ENCODE data around the gene TRIP10.
A peak's percentile ranks its signal among the peaks of the same experiment; 100 is the strongest.

TRIP10 gene

DNA sequence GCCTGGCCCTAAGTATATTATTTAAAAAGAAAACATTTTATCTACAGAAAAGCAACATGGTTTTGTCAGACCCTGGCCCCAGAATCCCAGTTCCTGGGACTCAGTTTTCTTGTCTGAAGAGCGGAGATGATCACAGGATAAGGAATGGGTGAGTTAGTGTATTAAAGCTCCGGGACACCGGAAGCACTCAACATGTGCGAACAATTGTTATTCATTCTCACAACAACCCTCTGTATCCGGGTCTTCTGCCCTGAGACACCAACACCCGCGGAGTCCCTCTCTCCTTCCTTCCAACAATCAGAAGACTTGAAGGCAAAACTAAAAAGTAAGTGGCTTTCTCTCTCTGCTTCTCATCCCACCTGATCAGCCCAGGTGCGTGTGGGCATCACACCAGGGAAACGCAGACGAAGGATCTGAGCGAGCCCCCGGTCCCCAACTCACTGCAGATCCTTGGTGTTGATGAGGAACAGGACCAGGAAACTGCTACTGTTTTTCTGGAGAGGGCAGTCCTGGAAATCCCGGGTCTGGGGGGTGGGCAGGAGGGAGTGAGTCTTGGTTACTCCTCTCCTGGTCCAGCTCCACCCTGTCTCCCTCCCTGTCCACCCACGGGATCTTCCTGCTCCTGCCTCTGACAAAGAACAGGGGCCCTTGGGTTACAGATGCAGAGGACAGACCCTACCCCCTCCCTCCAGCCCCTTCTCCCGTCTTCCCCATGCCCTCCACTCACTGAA, 4.1 kb upstream of the TRIP10 start:
- H3K27me3 ChIP-seq (ENCODE audit: insufficient read depth, low read length), result no peaks in the 10 kb centered on the region
- no peaks in the 10 kb centered on the region for H3K9me3 ChIP-seq (ENCODE audit: low read length)
- peaks cover 21% of the 10 kb centered on the region for H3K4me1 ChIP-seq (ENCODE audit: insufficient read depth, low read length)
- H2AFZ ChIP-seq (ENCODE audit: low read depth, low read length), result no peak overlapping the region
- H3K36me3 ChIP-seq (ENCODE audit: insufficient read depth, low read length), result no peaks in the 10 kb centered on the region
- no peak overlapping the region for H3K4me3 ChIP-seq (ENCODE audit: low read length)

DNA sequence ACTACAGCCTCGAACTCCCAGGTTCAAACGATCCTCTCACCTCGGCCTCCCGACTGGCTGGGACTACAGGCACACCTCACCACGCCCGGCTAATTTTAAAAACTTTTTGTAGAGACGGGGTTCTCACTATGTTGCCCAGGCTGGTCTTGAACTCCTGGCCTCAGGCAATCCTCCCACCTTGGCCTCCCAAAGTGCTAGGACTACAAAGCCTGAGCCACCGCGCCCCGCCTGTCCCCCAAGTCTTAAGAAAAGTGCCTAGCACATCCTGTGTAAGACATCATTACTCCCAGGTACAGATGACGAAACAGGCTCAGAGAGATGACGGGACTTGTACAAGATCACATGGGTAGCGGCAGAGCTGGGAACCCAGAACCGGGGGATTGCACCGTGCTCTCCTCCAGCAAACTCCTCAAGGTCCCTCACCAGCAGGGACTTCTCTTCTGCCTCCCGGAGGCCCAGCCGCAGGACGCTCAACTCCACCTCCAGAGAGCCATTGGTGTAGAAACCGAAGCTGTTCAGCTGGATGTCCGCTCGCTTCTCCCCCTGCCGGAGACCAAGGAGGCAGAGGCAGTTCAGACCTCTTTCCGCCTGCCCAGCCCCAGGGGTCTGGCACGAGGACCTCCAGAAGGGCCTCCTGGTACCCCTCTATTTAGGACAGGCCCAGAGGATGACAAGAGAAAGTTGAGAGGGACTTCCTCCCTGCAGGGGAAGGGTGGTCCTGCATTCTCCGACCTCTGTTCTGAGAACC, 3.1 kb upstream of the TRIP10 start:
- H3K4me1 ChIP-seq (ENCODE audit: insufficient read depth, low read length), result peaks cover 29% of the 10 kb centered on the region
- H3K27me3 ChIP-seq (ENCODE audit: insufficient read depth, low read length), result no peaks in the 10 kb centered on the region
- no peaks in the 10 kb centered on the region for H3K36me3 ChIP-seq (ENCODE audit: insufficient read depth, low read length)
- H3K9me3 ChIP-seq (ENCODE audit: low read length), result no peaks in the 10 kb centered on the region
- peak overlapping the region; percentile 82 for H3K4me3 ChIP-seq (ENCODE audit: low read length)
- H2AFZ ChIP-seq (ENCODE audit: low read depth, low read length), result peak overlapping the region; percentile 75

DNA sequence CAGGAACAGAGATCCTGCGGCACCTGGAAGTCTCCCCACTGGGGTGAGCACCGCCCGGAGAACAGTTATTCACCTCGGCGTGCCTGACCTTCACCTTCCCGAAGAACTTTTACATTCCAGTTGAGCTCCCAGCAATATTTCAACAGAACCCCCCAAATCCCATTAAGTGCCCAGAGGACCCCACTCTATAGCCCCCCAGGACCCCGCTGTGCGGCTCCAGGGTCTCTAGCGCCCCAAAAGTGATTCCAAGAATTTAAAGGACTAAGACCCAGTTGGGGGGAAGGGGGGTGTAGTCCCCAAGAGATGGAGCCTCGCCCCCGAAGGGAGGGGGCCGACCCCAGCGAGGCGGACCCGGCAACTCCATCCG, 2.6 kb upstream of the TRIP10 start:
- no peaks in the 10 kb centered on the region for H3K9me3 ChIP-seq (ENCODE audit: low read length)

DNA sequence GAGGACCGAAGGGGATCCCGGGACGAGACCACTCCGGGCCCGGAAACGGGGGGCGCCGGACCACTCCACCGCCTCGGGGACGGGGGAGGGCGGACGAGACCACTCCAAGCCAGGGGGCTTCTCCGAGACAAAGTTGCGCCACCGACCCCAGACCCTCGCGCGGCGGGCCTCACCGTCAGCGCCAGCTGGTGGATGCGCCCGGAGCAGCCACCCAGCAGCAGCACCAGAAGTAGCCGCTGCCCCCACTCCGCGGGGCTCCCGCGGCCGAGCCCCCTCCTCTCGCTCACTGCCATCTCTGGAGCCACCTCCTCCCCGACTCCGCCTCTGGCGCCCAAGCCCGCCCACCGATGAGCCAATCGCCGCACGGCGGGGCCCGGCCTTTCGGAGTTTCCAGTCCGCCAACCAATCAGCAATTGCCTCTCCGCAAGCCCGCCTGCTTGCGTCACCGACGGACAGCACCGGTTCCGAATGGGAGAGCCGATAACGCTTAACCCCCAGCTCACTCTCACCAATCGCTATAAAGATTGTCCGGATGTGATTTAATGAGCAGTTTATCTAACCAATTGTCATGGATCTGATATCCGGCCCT, 2.1 kb upstream of the TRIP10 start, which contains the start of gene GPR108:
GPR108 (minus strand) TSS at position 297 of the 589 bp plus-strand sequence; CDS start at position 293, 4 bp downstream.
- Histone ChIP-seq H3K36me3 (ENCODE audit: insufficient read depth, low read length) (no peaks in the 10 kb centered on the region), H3K27me3 (ENCODE audit: insufficient read depth, low read length) (no peaks in the 10 kb centered on the region), H2AFZ (ENCODE audit: low read depth, low read length) (peak within 1 kb of the TSS; percentile 75), H3K9me3 (ENCODE audit: low read length) (no peaks in the 10 kb centered on the region), H3K4me3 (ENCODE audit: low read length) (peak within 1 kb of the TSS; percentile 82), H3K4me1 (ENCODE audit: insufficient read depth, low read length) (peaks cover 29% of the 10 kb centered on the region)

More for the DNA sequence above, 2.6 kb upstream of the TRIP10 start:
- Histone ChIP-seq H2AFZ (ENCODE audit: low read depth, low read length) (peak overlapping the region; percentile 75), H3K36me3 (ENCODE audit: insufficient read depth, low read length) (no peaks in the 10 kb centered on the region), H3K4me3 (ENCODE audit: low read length) (peak overlapping the region; percentile 82), H3K4me1 (ENCODE audit: insufficient read depth, low read length) (peaks cover 29% of the 10 kb centered on the region), H3K27me3 (ENCODE audit: insufficient read depth, low read length) (no peaks in the 10 kb centered on the region)

DNA sequence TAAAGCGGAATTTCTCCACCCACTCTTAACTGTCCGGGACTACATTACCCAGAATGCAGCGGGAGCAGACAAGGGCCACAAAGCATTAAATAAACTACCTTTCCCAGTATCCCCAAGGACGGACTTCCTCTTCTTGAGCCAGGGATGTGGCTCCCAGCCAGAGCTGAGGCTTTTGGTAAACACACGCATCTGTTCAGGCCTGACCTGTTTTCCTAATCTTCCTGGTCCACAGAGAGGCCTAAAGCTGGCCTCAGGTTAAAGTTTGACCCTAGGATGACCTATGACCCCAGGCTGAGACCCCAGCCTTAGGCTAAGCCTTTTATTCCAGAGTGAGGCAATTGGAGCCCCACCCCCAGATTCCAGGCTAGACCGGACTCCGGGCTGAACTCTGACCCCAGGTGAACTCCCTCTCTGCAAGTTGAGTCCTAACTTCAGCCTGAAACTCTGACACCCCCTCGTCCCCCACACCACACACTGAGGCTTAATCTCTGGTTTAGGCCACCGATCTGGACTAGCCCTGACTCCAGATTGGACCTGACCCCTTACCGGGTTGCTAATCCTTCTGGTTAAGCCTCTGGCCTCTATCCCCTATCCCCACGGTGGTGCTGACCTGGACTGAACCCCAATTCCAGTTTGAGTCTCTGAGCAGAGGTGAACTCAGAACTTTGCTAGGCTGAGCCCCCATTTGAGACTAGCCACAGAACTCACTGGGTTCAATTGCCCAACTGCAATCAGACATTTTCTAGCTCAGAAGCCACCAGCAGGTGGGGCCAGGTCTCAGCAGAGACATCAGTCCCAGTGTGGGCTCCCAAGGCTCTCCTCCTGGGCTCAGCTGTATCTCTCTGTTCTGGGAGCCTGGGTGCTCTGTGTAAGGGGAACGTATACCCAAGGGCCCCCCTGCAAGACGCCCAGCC, 1.4 kb upstream of the TRIP10 start:
- no peaks in the 10 kb centered on the region for H3K36me3 ChIP-seq (ENCODE audit: insufficient read depth, low read length)
- no peaks in the 10 kb centered on the region for H3K9me3 ChIP-seq (ENCODE audit: low read length)
- peaks cover 35% of the 10 kb centered on the region for H3K4me1 ChIP-seq (ENCODE audit: insufficient read depth, low read length)
- peak overlapping the region; percentile 46 for H3K4me3 ChIP-seq (ENCODE audit: low read length)
- no peaks in the 10 kb centered on the region for H3K27me3 ChIP-seq (ENCODE audit: insufficient read depth, low read length)
- peak overlapping the region; percentile 33 for H2AFZ ChIP-seq (ENCODE audit: low read depth, low read length)

DNA sequence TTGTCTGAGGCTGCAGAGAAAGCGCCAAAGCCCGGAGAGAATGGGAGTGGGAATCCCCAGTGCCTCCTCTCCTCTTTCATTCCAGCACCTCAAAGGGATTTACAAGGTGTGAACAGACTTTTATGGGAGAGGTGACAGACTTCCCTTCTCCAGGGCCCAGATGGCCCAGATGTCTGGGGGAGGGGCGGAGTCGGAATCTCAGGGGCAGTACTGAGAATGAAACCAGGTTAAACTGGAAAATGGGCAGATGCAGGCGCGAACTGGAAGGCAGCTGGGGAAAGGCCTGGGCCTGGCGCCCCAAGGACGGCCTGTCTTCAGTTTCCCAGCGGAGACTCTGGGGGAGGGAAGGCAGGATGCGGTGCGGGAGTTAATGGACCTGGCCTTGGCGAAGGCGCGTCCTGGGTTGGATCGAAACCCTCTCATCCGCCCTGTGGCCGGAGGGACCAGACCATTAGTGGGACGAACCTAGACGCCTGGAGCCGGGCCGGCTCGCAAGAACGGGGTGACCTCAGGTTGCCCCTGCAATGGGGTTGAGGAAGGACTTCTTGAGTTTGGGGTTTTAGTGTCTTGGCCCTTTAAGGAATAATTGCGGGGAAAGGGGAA, 592 bp upstream of the TRIP10 start:
- peaks cover 41% of the 10 kb centered on the region for H3K4me1 ChIP-seq (ENCODE audit: insufficient read depth, low read length)
- H2AFZ ChIP-seq (ENCODE audit: low read depth, low read length), result peak overlapping the region; percentile 33
- no peaks in the 10 kb centered on the region for H3K27me3 ChIP-seq (ENCODE audit: insufficient read depth, low read length)
- peak overlapping the region; percentile 34 for H3K4me3 ChIP-seq (ENCODE audit: low read length)
- no peaks in the 10 kb centered on the region for H3K36me3 ChIP-seq (ENCODE audit: insufficient read depth, low read length)
- H3K9me3 ChIP-seq (ENCODE audit: low read length), result no peaks in the 10 kb centered on the region

DNA sequence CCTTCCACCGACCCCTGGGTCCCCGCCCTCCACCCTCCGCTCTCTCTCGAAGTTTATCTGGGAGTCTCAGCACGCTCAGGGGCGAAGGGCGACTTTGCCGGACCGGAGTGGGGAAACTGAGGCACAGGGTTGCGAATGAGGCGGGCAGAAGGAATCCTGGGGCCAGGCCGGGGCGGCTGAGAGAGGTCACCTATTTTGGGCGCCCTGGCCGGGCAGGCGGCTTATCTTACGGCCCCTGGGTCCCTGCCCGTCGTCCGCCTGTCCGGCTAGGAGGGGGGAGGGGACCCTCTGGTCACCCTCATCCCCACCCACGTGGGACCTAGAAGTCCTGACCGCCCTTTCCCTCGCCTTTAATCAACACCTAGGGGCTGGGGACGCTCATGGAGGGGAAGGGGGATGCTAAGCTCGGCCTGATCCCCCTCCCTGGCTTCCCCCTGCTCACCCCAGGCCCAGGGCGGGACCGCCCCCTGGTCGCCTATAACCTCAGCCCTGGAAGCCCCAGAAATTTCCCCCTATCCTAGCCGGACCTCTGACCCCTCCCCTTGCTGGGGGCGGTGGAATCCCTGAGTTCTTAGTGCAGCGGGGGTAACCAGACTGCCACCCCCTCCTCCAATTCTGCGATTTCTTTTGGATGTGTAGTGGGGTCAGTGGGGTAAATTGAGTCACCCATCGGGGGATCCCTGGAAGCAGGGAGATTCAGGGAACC, 556 bp downstream of the TRIP10 start:
- Histone ChIP-seq H3K9me3 (ENCODE audit: low read length) (no peaks in the 10 kb centered on the region), H3K36me3 (ENCODE audit: insufficient read depth, low read length) (peaks cover 4% of the 10 kb centered on the region), H3K4me1 (ENCODE audit: insufficient read depth, low read length) (peaks cover 50% of the 10 kb centered on the region), H2AFZ (ENCODE audit: low read depth, low read length) (no peak overlapping the region), H3K27me3 (ENCODE audit: insufficient read depth, low read length) (no peaks in the 10 kb centered on the region), H3K4me3 (ENCODE audit: low read length) (peak overlapping the region; percentile 57)

DNA sequence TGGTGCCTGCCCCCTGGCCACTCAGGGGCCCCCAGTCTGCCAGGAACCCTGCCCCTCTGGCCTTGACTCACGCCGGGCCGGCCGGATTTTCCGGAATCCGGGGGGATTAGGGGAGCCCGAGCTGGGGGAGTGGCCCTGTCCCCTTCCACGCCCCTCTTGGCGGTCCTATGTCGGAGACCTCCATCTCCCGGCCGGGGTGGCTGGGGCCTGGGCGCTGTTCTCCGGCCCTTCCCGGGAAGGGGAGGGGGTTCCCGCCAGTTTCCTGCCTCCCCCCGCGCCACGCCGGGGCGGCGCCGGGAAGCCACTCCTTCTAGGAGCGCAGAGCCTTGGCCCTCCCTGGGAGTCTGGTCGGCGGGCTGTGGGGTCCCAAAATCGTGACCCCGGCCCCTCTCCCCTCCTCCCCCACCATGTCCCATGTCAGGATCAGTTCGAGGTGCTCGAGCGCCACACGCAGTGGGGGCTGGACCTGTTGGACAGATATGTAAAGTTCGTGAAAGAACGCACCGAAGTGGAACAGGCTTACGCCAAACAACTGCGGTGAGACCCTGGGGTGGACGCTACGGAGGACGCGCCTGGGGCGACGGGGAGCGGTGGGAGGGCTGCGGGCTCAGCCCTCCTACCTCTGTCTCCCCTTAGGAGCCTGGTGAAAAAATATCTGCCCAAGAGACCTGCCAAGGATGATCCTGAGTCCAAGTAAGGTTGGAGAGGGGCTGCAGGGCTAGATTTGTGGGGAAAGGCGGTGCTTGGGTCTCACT, 1.3 kb downstream of the TRIP10 start:
- Histone ChIP-seq H3K36me3 (ENCODE audit: insufficient read depth, low read length) (peaks cover 4% of the 10 kb centered on the region), H2AFZ (ENCODE audit: low read depth, low read length) (no peak overlapping the region), H3K9me3 (ENCODE audit: low read length) (no peaks in the 10 kb centered on the region), H3K27me3 (ENCODE audit: insufficient read depth, low read length) (no peaks in the 10 kb centered on the region), H3K4me3 (ENCODE audit: low read length) (peak overlapping the region; percentile 57), H3K4me1 (ENCODE audit: insufficient read depth, low read length) (peaks cover 48% of the 10 kb centered on the region)

DNA sequence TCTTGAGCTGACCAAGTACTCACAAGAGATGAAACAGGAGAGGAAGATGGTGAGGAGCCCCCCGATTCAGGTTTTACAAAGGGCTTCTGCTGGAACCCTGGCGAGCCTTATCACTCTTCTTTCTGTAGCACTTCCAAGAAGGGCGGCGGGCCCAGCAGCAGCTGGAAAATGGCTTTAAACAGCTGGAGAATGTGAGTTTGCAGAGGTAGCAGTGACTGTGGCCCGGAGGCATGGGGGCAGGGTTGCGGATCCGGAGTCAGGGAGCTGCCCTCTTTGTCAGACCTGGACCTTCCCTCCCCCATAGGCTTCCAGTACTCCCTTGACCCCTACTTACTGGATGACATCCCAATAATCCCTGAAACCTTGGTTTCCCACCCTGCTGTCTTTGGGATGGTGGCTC, 3.6 kb downstream of the TRIP10 start:
- H3K4me1 ChIP-seq (ENCODE audit: insufficient read depth, low read length), result peaks cover 43% of the 10 kb centered on the region

DNA sequence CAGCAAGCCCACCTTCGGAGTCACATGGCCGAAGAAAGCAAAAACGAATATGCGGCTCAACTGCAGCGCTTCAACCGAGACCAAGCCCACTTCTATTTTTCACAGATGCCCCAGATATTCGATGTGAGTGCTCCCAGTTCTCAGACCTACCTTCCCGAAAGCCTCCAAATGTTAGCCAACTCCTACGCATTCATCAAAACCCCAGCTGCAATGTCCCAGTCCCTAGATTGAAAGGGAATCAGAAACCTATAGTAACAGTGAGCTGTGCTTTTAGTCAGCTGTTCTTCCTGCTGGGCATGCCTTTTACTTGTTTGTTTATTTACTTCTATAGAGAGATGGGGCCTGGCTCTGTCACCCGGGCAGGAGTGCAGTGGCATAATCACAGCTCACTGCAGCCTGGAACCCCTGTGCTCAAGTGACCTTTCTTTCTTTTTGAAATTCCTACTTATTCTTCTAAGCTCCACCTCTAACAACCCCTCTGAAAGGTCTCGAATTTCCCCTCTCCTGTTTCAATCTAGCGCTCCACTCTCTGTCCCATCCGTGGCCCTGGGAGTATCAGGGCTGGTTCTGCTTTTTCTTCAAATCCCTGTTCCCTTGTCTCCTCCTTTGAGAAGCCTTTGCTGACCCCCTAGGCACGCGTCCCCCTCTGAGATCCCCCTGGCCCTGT, 4.4 kb downstream of the TRIP10 start:
- no peak overlapping the region for H3K4me3 ChIP-seq (ENCODE audit: low read length)

More for the DNA sequence above, 3.6 kb downstream of the TRIP10 start:
- H3K36me3 ChIP-seq (ENCODE audit: insufficient read depth, low read length), result peaks cover 21% of the 10 kb centered on the region
- no peak overlapping the region for H2AFZ ChIP-seq (ENCODE audit: low read depth, low read length)
- H3K9me3 ChIP-seq (ENCODE audit: low read length), result peaks cover 11% of the 10 kb centered on the region
- H3K27me3 ChIP-seq (ENCODE audit: insufficient read depth, low read length), result no peaks in the 10 kb centered on the region
- no peak overlapping the region for H3K4me3 ChIP-seq (ENCODE audit: low read length)

More for the DNA sequence above, 4.4 kb downstream of the TRIP10 start:
- peaks cover 36% of the 10 kb centered on the region for H3K4me1 ChIP-seq (ENCODE audit: insufficient read depth, low read length)
- H3K27me3 ChIP-seq (ENCODE audit: insufficient read depth, low read length), result no peaks in the 10 kb centered on the region
- no peak overlapping the region for H2AFZ ChIP-seq (ENCODE audit: low read depth, low read length)
- H3K9me3 ChIP-seq (ENCODE audit: low read length), result peaks cover 11% of the 10 kb centered on the region
- peaks cover 25% of the 10 kb centered on the region for H3K36me3 ChIP-seq (ENCODE audit: insufficient read depth, low read length)
